Astrocyte (in vitro differentiated cells and primary cell): ENCODE results near the gene SUPT3H. TPM values are rescaled to one million over a fixed set of nuclear protein-coding genes. Genes with fewer than 3 reads are reported as not detected.
"Not testable (repeated sequence)": the region's sequence is repeated elsewhere in the genome, so short reads cannot be mapped to it uniquely, and the experiment has no call there.

ENCODE experiments used
- DNase-seq: peaks from one replicate; pipeline ENCODE4 v3.0.0-alpha.2; 2010; ENCODE audit warnings: low read depth
- FAIRE-seq: peaks from 2 replicates; lab custom pipeline; 2011; peaks lifted over from hg19 to GRCh38; lab: Jason Lieb, UNC
- H2AFZ ChIP-seq: 2 replicates; pipeline ENCODE4 v1.6.0; 2012; ENCODE audit warnings: low read depth, low read length, inconsistent platforms
- H3K27ac ChIP-seq: 2 replicates; pipeline ENCODE4 v1.5.1; 2011; ENCODE audit warnings: low read depth, low read length, inconsistent platforms
- H3K27me3 ChIP-seq: 2 replicates; pipeline ENCODE4 v1.6.0; 2011; ENCODE audit warnings: low read length, inconsistent platforms; ENCODE audit not compliant: insufficient read depth
- H3K36me3 ChIP-seq: 2 replicates; pipeline ENCODE4 v1.5.1; 2011; ENCODE audit warnings: low read length, inconsistent platforms; ENCODE audit not compliant: insufficient read depth
- H3K4me1 ChIP-seq: 2 replicates; pipeline ENCODE4 v1.5.1; 2011; ENCODE audit warnings: low read length, inconsistent platforms; ENCODE audit not compliant: insufficient read depth
- H3K4me2 ChIP-seq: 2 replicates; pipeline ENCODE4 v1.6.0; 2012; ENCODE audit warnings: low read length, inconsistent platforms
- H3K4me3 ChIP-seq: 2 replicates; pipeline ENCODE4 v1.5.1; 2011; ENCODE audit warnings: low read depth, mild to moderate bottlenecking, low read length, inconsistent platforms; ENCODE audit not compliant: insufficient read depth
- H3K79me2 ChIP-seq: 2 replicates; pipeline ENCODE4 v1.6.0; 2012; ENCODE audit warnings: mild to moderate bottlenecking, low read length, inconsistent platforms; ENCODE audit not compliant: insufficient read depth
- H3K9ac ChIP-seq: 2 replicates; pipeline ENCODE4 v1.6.0; 2012; ENCODE audit warnings: mild to moderate bottlenecking, low read length, inconsistent platforms
- H3K9me3 ChIP-seq: 2 replicates; pipeline ENCODE4 v1.5.1; 2012; ENCODE audit warnings: low read depth, mild to moderate bottlenecking, low read length, inconsistent platforms; ENCODE audit not compliant: insufficient read depth
- H4K20me1 ChIP-seq: 2 replicates; pipeline ENCODE4 v1.6.0; 2012; ENCODE audit warnings: low read length, inconsistent platforms; ENCODE audit not compliant: insufficient read depth
- H3K27ac Mint-ChIP-seq: one replicate; pipeline ENCODE4 v1.8.0; 2021; ENCODE audit warnings: mild to moderate bottlenecking, mixed read lengths; ENCODE audit not compliant: unreplicated experiment
- H3K27me3 Mint-ChIP-seq: one replicate; pipeline ENCODE4 v1.8.0; 2021; ENCODE audit warnings: low read depth, mixed read lengths; ENCODE audit not compliant: unreplicated experiment
- H3K36me3 Mint-ChIP-seq: one replicate; pipeline ENCODE4 v1.8.0; 2021; ENCODE audit warnings: low read depth, mixed read lengths; ENCODE audit not compliant: unreplicated experiment
- H3K4me1 Mint-ChIP-seq: one replicate; pipeline ENCODE4 v1.8.0; 2021; ENCODE audit warnings: low read depth, mixed read lengths; ENCODE audit not compliant: unreplicated experiment
- H3K4me3 Mint-ChIP-seq: one replicate; pipeline ENCODE4 v1.8.0; 2021; ENCODE audit warnings: mild to moderate bottlenecking, moderate library complexity, mixed read lengths; ENCODE audit not compliant: unreplicated experiment
- H3K9me3 Mint-ChIP-seq: one replicate; pipeline ENCODE4 v1.8.0; 2021; ENCODE audit warnings: mild to moderate bottlenecking, mixed read lengths; ENCODE audit not compliant: unreplicated experiment
- CTCF ChIP-seq: IDR thresholded peaks from 2 replicates; pipeline ENCODE4 v1.5.1; 2011; ENCODE audit warnings: low read depth, mild to moderate bottlenecking, inconsistent platforms, low read length, moderate library complexity; ENCODE audit not compliant: insufficient read depth
- EZH2 ChIP-seq: IDR thresholded peaks from 2 replicates; pipeline ENCODE4 v1.6.1; 2012; ENCODE audit warnings: mild to moderate bottlenecking, low read length, inconsistent platforms; ENCODE audit not compliant: insufficient read depth
- total RNA-seq: library from RNA; stranded (reverse); gene quantifications from 2 replicates; pipeline ENCODE4 v1.2.1, GENCODE V29; 2021

SUPT3H gene
- total RNA-seq, 1 donor from 2014 or later: 12.4 TPM

DNA sequence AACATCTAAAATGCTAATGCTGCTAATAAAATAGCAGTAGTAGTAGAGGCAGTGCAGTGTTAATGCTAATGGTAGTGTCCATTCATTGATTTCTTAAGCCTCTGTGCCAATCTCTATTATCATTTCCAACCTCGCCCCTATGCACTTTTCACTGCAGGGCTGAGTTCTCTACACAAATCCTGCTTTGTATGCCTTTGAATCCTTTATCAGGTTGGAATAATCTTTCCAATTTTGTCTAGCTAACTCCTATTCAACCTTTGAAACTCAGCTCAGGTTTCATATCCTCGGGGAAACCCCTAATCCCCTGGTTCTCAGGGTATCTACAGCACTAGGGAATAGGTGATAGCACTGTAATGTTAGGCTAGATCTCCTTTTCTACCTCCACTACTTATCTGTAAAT is 333.6 kb downstream of the SUPT3H start:
- H3K4me3 ChIP-seq: no peak overlapping the region
- FAIRE-seq (no peak), DNase-seq (no peak)
- no peaks in the 10 kb centered on the region for H3K9me3 ChIP-seq
- Mint-ChIP-seq H3K27me3 (no peaks in the 10 kb centered on the region), H3K4me3 (no peak overlapping the region), H3K4me1 (peaks cover 18% of the 10 kb centered on the region), H3K36me3 (no peaks in the 10 kb centered on the region), H3K27ac (no peak overlapping the region), H3K9me3 (no peaks in the 10 kb centered on the region)
- TF ChIP-seq EZH2 (no peak), CTCF (no peak)
- H3K36me3 ChIP-seq: no peaks in the 10 kb centered on the region
- no peaks in the 10 kb centered on the region for H4K20me1 ChIP-seq
- no peak overlapping the region for H2AFZ ChIP-seq
- H3K9ac ChIP-seq: no peak overlapping the region
- H3K27me3 ChIP-seq: no peaks in the 10 kb centered on the region
- no peak overlapping the region for H3K27ac ChIP-seq
- no peaks in the 10 kb centered on the region for H3K79me2 ChIP-seq
- no peak overlapping the region for H3K4me2 ChIP-seq
- H3K4me1 ChIP-seq: peaks cover 2% of the 10 kb centered on the region

GRCh38 chr6:45042673-45043072 is 335.1 kb downstream of the SUPT3H start:
- not testable (repeated sequence) for H3K9me3 ChIP-seq, H2AFZ ChIP-seq, H3K9me3 Mint-ChIP-seq, H3K4me1 ChIP-seq, H3K27me3 ChIP-seq, H3K36me3 Mint-ChIP-seq, H3K27ac ChIP-seq, H3K27me3 Mint-ChIP-seq, H3K9ac ChIP-seq, H3K4me3 Mint-ChIP-seq, H3K4me2 ChIP-seq, H3K4me3 ChIP-seq, H3K36me3 ChIP-seq, H3K79me2 ChIP-seq, H3K27ac Mint-ChIP-seq, H4K20me1 ChIP-seq, FAIRE-seq, DNase-seq
- H3K4me1 Mint-ChIP-seq: peaks cover 14% of the 10 kb centered on the region

- Histone ChIP-seq H3K9ac (no peak overlapping the region), H3K9me3 (no peaks in the 10 kb centered on the region), H3K79me2 (no peaks in the 10 kb centered on the region), H3K4me2 (no peak overlapping the region), H2AFZ (no peak overlapping the region), H3K4me1 (no peaks in the 10 kb centered on the region), H3K27me3 (no peaks in the 10 kb centered on the region), H3K36me3 (no peaks in the 10 kb centered on the region), H3K4me3 (no peak overlapping the region), H3K27ac (no peak overlapping the region), H4K20me1 (no peaks in the 10 kb centered on the region)
- no peak for DNase-seq
- TF ChIP-seq CTCF (no peak), EZH2 (no peak)
- Mint-ChIP-seq H3K27me3 (no peaks in the 10 kb centered on the region), H3K27ac (no peak overlapping the region), H3K9me3 (no peaks in the 10 kb centered on the region), H3K4me3 (no peak overlapping the region), H3K4me1 (no peaks in the 10 kb centered on the region), H3K36me3 (no peaks in the 10 kb centered on the region)
- peak; percentile 9 for FAIRE-seq
Measured at GRCh38 chr6:45038226-45038625, 339.5 kb downstream of the SUPT3H start.
